GOT3 (cell line): ENCODE data around the gene SELENOW.
"Not testable (repeated sequence)": the region's sequence is repeated elsewhere in the genome, so short reads cannot be mapped to it uniquely, and the experiment has no call there.

Source experiments
- DNase-seq: peaks from one replicate; lab custom pipeline; 2025; ENCODE audit warnings: mixed read lengths; lab: John Stamatoyannopoulos, UW

Gene SELENOW

DNA sequence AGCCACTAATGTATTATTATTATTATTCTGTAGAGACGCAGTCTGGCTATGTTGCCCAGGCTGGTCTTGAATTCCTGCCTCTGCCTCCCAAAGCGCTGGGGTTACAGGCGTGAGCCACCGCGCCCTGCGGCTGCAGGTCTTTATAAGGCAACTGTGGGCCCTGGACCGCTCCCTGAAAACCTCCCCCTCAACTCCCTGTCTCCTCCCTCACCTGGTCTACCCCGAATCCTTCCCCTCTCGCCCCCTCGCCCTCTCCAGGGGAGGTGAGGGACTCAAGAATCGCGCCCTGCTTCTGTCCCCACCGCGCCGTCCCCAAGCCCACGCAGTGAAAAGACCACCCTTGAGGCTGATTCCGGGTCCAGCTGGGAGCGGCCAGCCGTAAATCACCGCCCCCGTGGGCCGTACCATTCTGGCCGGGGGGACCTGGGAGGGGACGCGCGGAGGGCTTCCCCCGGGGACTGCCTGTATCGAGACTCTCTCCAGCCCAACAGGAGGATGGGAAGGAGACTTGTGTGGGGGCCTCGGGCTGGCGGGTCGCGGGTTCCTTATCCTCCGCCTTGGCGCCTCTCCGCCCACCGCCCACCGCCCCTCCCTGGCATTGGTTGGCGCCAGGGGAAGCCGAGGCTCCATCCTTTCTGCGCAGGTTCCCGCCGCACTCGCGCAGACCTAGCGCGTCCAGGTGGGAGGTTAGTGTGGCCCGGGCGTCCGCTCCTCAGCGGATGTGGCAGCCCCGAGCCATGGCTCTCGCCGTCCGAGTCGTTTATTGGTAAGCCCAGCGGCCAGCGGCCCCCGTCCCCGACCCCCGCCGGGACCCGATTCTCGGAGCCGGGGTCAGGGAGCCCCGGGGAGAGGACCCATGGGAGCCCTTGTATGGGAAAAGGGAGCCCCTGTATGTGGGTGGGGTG, at the start of gene SELENOW:
SELENOW (plus strand) TSS at position 655 of the 905 bp plus-strand sequence; CDS start at position 738, 83 bp downstream.
- peak; percentile 46 for DNase-seq

DNA sequence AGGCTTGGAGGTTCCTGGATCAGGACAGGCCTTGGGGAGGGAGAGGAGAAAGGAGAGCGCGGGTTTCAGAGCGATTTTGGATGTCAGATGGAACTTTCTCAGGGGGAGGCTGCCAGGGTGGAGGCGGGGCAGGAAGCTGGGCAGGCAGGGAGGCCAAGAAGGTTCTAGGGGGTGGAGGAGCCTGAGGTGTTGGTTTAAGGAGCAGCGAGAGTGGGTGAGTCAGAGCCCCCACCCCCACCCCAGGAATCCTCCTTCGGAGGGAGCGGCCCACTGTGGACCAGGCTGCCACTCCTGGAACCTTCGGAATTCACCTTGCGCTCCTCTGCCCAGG, 49.1 kb upstream of the SELENOW start:
- no peak for DNase-seq

DNA sequence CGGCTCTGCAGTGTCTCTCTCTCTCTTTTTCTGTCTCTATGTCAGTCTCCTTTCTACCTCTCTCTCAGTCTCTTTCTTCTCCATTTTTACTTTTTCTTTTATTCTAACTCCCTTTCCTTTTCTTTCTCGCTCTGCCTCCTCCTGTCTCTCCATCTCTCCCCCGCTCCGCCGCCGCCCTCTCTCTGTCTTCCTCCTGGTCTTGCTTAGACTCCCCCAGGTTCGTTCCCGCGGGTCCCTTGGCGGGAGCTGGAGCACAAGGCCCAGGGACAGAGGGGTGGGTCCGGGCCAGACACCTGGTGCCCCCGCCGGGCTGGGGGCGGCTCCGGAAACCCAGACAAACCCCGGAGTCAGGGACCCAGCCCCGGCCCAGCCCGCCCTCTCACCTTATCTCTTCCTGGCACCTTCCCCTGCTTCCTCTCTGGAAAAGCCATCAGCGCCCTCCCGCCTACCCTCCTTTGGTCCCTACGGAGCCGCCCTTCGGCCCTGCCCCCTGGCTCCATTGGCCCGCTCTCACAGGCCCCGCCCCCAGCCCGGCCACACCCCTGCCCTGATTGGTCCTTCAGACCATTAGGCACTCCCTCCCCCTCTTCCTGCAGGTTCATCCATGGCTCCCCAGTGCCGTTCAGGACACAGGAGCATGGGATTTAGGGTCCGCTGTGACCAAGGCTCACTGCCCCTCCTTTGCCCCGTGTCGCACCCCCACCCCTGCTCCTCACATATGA, 48.5 kb upstream of the SELENOW start:
- DNase-seq = no peak

DNA sequence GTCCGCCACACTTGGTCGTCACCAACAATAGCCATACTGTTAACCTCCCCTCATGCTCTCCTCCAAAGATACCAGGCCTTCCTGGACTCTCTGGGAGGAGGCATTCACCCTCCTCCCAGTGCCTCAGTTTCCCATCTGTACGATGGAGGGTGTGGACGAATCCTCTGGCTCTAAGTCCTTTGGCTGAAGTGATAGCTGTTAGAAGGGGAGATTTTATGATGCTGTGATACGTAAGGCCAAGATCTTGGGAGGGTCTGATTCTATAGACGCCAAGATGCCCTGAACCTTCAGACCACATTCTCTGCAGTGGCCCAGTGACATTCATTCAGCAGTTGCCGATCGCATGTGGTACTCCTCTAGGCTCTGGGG, 48.0 kb upstream of the SELENOW start:
- DNase-seq = no peak

DNA sequence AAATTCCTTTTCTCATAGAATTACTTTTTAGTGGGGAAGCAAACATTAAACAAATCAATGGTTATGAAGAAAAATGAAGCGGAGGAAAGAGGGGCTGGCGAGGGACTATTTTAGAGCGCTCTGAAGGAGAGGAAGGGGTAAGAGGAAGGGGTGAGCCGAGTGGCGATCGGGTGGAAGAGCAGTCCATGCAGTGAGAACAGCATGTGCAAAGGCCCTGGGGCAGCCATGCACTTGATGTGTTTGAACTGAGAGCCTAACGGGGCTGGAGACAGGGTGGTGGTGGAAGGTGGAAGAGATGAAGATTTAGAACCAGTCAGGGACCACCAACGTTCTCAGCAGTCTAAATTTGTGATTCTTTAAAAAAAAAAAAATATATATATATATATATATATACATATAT, 47.6 kb upstream of the SELENOW start:
- no peak for DNase-seq

DNA sequence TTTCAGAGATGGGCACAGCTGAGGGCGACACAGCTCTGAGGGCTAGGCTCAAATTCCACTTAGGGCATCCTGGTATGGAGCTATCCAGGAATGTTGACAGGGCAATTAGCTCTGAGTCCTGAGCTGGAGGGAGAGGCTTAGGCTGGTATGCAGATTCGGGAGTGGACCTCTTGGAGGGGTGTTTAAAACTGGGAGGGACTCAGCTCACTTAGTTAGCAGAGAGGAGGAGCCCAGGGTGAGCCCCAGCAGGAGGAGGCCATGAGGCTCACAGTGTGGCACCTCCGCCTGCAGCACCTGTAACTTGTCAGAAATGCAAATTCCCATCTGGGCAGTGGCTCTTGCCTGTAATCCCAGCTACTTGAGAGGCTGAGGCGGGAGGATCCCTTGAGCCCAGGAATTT, 43.4 kb upstream of the SELENOW start:
- no peak for DNase-seq

DNA sequence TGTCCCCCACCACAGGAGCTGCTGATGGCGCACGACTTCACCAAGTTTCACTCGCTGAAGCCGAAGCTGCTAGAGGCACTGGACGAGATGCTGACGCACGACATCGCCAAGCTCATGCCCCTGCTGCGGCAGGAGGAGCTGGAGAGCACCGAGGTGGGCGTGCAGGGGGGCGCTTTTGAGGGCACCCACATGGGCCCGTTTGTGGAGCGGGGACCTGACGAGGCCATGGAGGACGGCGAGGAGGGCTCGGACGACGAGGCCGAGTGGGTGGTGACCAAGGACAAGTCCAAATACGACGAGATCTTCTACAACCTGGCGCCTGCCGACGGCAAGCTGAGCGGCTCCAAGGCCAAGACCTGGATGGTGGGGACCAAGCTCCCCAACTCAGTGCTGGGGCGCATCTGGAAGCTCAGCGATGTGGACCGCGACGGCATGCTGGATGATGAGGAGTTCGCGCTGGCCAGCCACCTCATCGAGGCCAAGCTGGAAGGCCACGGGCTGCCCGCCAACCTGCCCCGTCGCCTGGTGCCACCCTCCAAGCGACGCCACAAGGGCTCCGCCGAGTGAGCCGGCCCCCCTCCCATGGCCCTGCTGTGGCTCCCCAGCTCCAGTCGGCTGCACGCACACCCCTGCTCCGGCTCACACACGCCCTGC, 37.5 kb upstream of the SELENOW start:
- no peak for DNase-seq

DNA sequence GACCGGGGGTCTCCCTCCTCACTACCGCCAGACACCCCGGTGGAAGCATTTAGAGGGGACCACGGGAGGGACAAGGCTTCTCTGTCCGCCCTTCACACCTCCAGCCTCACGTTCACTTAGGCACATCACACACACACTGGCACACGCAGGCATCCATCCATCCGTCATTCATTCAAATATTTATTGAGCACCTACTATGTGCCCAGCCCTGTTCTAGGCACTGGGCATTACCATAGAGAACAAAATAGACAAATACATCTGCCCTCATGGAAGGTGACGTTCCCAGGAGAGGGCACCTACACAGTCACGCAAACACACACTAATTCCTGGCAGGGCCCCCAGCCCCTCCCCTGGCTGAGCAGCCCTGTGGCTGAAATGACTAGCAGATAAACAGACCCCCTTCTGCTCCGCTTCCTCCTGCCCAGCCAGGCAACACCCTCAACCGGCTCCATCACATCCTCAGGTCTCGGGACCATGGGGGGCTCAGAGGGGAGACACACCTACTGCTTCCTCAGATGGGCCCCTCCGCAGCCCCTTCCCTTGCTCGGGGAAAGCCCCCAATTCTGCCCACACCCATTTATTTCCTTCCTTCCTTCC, 36.9 kb upstream of the SELENOW start:
- no peak for DNase-seq

DNA sequence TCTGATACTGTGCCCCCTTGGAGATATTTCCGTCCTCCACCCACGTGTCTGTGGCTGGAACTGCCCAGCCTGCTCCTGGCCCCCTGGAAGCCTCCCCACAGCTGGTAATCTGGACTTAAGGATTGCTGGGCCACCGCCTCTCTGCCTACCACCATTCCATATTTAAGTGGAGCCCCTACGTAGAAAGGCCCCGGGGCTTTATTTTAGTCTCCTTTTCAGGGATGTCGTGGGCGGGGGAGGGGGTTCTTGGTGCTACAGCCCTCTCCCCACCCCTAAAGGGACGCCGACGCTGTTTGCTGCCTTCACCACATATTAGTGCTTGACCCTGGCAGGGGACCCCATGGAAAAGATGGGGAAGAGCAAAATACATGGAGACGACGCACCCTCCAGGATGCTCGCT, 35.9 kb upstream of the SELENOW start:
- no peak for DNase-seq

DNA sequence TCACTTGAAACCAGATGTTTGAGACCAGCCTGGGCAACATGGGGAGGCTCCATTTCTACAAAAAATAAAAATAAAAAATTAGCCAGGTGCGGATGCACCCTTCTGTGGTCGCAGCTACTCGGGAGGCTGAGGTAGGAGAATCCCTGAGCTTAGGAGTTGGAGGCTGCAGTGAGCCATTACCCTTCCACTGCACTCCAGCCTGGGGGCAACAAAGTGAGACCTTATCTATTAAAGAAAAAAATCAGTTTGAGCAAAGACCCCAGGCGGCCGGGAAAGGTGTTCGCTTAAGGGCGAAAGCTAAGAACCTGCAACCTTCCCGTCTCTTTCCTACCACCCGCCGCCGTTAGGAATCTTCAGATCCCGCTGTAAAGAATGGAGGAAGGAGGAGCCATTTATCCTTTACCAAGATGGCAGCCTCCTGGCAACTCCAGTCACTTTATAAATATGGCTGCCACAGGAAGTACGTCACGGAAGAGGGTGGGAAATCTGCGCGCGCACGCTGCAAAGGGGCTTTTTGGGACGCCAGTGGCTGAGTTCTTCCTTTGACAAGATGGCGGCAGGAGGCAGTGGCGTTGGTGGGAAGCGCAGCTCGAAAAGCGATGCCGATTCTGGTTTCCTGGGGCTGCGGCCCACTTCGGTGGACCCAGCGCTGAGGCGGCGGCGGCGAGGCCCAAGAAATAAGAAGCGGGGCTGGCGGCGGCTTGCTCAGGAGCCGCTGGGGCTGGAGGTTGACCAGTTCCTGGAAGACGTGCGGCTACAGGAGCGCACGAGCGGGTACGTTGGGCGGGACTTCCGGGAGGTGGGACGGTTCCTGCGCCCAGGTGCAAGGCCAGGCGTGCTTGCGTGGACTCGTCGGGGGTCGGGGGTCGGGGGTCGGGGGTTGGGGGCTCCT, 33.2 kb upstream of the SELENOW start, which contains the start of gene NOP53:
NOP53 (plus strand) TSS at position 537 of the 892 bp plus-strand sequence; CDS start at position 551, 14 bp downstream.
- peak; percentile 85 for DNase-seq

DNA sequence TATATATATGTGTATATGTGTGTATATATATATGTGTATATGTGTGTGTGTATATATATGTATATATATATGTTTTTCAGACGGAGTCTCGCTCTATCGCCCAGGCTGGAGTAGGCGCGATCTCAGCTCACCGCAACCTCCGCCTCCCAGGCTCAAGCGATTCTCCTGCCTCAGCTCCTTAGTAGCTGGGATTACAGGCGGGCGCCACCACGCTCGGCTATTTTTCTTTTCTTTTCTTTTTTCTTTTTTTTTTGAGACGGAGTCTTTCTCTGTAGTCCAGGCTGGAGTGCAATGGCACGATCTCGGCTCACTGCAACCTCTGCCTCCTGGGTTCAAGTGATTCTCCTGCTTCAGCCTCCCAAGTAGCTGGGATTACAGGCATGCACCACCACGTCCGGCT, 32.4 kb upstream of the SELENOW start:
- not testable (repeated sequence) for DNase-seq

DNA sequence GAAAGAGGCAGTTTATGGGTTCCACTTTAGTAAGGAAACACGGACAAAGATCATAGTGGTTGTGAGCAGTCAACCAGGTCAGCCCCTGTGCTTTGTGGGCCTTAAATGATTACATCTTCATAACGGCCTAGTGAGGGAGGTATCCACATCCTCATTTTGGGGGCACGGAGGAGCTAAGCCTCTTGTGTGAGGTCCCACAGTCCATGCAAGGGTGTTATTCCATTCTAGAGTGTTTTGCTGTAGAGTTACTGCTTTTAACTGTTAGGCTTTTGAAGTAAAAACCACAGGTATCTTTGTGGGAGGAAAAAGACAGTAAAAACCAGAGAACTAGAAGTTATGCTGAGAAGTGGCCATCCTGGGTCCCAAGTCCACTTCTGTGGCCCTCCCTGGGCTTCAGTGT, 29.2 kb upstream of the SELENOW start:
- no peak for DNase-seq

DNA sequence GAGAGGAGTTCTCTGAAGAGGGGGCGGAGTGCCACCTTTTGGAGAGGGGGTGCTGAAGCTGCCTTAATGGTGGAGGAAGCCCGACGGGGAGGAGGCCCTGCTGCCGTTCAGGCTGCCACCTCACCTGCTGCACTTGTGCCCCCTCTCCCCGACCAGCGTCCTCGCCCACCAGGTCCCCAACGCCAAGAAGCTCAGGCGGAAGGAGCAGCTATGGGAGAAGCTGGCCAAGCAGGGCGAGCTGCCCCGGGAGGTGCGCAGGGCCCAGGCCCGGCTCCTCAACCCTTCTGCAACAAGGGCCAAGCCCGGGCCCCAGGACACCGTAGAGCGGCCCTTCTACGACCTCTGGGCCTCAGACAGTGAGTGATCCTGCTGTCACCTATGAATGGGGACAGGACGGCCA, 27.8 kb upstream of the SELENOW start:
- no peak for DNase-seq

DNA sequence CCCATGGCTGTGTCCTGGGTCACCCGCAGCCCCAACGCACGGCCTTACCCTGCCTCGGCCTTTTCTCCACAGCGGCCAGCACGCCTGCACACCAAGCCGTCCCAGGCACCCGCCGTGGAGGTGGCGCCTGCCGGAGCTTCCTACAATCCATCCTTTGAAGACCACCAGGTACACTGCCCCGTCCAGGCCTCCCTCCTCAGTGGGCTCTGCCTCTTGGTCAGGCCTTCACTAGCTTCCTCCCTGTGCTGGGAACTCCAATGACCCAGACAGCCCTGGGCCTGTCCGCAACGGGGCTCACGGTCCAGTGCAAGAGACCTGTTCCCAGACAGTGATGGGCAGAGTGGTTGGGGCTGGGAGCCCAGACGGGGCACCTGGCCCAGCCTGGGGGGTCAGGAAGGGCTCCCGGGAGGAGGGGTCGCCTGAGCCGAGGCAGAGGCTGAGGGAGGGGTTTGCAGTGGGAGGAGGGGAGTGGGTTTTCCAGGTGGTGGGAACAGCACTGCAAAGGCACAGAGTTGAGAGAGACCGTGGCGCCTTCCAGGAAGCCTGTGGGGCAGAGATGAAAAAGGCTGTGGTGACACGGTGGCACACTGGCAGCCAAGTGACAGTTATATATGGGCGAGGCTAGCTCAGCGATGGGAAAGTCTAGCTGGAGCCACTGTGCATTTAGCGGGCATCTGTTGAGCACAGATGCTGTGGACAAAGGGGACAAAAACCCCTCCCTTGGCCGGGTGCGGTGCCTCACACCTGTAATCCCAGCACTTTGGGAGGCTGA, 25.9 kb upstream of the SELENOW start:
- DNase-seq = no peak

DNA sequence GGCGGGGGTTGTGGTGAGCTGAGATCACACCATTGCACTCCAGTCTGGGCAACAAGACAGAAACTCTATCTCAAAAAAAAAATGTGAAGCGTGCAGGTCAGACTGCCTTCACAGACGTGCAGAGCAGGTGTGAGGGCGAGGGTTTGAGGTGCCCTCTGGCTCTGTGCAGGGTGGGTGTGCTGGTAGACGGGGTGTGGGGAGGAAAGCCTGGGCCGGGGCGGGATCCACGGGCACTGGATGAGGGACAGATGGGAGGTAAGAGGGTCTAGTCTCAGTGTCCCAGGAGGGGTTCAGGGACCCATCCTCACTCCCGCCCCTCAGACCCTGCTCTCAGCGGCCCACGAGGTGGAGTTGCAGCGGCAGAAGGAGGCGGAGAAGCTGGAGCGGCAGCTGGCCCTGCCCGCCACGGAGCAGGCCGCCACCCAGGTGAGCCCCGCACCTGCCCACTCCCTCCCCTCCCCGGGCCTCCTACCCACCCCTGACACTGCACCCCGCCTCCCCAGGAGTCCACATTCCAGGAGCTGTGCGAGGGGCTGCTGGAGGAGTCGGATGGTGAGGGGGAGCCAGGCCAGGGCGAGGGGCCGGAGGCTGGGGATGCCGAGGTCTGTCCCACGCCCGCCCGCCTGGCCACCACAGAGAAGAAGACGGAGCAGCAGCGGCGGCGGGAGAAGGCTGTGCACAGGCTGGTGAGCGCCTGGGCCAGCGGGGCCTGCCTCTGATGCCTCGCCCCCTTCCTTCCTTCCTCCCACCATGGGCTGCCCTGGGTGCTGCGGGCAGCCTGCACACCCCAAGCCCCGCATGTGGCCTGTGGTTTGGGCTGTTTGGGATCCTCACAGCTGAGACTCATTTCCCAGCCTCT, 24.1 kb upstream of the SELENOW start:
- no peak for DNase-seq

DNA sequence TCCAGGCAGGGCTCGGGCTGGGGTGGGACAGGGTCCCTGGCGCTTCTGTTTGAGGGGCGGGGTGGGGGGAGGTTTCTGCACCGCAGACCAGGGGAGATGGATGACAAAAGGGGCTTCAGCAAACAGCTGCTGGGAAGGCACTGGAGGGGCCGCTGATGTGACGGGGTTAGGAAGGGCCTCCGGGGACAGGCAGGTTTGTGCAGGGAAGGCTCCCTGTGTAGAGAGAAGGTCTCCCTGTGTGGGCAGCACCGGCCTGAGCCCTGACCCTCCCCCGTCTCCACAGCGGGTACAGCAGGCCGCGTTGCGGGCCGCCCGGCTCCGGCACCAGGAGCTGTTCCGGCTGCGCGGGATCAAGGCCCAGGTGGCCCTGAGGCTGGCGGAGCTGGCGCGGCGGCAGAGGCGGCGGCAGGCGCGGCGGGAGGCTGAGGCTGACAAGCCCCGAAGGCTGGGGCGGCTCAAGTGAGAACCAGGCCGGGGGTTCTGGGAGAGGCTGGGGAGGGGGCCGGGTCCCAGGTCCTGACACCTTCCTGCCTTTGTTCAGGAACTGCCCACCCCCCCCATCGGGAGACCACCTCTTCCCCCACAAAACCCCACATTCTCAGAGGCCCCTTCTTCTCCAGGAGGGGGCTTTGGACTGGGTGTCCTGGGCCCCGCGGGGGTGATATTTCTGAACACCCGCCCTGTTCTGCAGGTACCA, 23.3 kb upstream of the SELENOW start:
- DNase-seq = no peak

DNA sequence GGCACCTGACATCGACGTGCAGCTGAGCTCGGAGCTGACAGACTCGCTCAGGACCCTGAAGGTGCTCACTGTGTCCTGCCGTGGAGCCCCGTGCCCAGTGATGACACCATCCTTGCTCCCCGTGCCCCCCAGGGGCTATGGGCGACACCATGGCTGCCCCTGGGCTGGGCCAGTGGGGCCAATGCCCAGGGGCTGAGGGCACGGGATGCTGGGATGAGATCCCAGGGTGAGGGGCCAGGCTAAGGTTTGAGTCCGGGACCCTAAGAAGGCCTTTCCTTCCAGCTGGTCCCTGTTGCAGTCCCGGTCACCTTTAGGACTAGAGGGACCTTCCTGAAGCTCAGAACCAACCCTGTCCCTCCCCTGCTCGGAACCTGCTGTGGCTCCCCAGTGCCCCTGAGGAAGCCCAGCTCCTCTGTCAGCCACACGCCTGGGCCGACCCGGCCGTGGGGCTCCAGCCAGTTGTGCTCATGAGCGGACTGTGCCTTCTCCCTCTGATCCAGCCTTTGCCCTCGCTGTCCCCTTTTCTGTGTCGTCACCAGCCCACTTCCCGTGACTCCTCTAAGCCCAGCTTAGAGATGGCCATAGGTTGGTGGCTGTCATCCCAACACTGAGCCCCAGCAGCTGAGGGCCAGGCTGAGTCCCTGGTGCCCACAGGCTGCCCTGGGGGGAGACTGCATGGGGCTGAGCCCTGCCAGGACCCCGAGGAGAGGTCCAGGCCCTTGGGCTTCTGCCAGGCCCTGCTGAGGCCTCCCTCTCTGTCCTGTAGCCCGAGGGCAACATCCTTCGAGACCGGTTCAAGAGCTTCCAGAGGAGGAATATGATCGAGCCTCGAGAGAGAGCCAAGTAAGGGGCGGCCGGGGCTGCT, 22.5 kb upstream of the SELENOW start:
- DNase-seq = no peak

DNA sequence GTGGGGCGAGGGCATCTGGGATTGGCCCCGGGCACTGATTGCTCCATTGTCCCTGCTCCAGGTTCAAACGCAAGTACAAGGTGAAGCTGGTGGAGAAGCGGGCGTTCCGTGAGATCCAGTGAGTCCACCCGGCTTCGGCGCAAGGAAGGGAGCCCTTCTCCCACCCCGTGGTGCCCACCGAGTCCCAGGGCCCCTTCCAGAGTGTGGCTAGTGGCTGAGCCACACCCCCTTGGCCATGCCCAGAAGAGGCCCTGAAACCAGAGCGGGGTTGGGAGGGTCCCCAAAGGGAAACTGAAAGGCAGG, 21.9 kb upstream of the SELENOW start:
- no peak for DNase-seq
